OCI-LY7 (cell line): ENCODE measurements around the gene SERPINA1.

Experiments
- CTCF ChIP-seq: fragments of 200-600 bp; sonication (generic); conservative IDR thresholded peaks from 2 replicates; pipeline ENCODE4 v1.5.1; 2014; ENCODE audit warnings: mild to moderate bottlenecking, antibody characterized with exemption, low read length, moderate library complexity, mixed read lengths
- EZH2phosphoT487 ChIP-seq: fragments of 200-600 bp; sonication (generic); IDR thresholded peaks from 2 replicates; pipeline ENCODE4 v1.6.1; 2018; ENCODE audit warnings: low read depth, borderline replicate concordance, mild to moderate bottlenecking, mixed run types, antibody characterized with exemption, low read length, moderate library complexity, mixed read lengths

GRCh38 chr14:94375552-94376107 is 12.8 kb downstream of the SERPINA1 start:
- TF ChIP-seq CTCF (no peak), EZH2phosphoT487 (no peak)
